ENCODE results near the gene MAGI2.

MAGI2 gene

GRCh38 chr7:78017591-78018100, 1435.8 kb downstream of the MAGI2 start:
- H3K4me2 ChIP-seq (ENCODE audit: low read depth, low read length, poor library complexity, severe bottlenecking): no peak overlapping the region
- TF ChIP-seq CTCF (conservative IDR thresholded peaks at IDR 0.05; ENCODE audit: low read length): no peak
- no peak for TF ChIP-seq EZH2phosphoT487 (IDR thresholded peaks at IDR 0.05; ENCODE audit: borderline replicate concordance)
- no peaks in the 10 kb centered on the region for H3K9me3 ChIP-seq (ENCODE audit: insufficient read depth, low read depth, low read length)
- no peak overlapping the region for H3K9ac ChIP-seq (ENCODE audit: low read depth, low read length, poor library complexity, severe bottlenecking)
- H2AFZ ChIP-seq (ENCODE audit: low read length): no peak overlapping the region
- H3F3A ChIP-seq (ENCODE audit: low read depth): peaks cover 4% of the 10 kb centered on the region; the same call in 1 of the 2 replicates
- H3K36me3 ChIP-seq (ENCODE audit: insufficient read depth, low read length): no peaks in the 10 kb centered on the region
- no peaks in the 10 kb centered on the region for H4K20me1 ChIP-seq (ENCODE audit: insufficient read depth, low read length, poor library complexity, severe bottlenecking)
- no peaks in the 10 kb centered on the region for H3K79me2 ChIP-seq (ENCODE audit: insufficient read depth, low read length)
- H3K27me3 ChIP-seq (ENCODE audit: insufficient read depth, low read length, poor library complexity, severe bottlenecking): no peaks in the 10 kb centered on the region
- H3K9me2 ChIP-seq (replicated peaks; ENCODE audit: low read depth, low read length): no peaks in the 10 kb centered on the region
- H3K4me1 ChIP-seq (ENCODE audit: insufficient read depth, low read length, poor library complexity, severe bottlenecking): peaks cover 7% of the 10 kb centered on the region
- H3K4me3 ChIP-seq (ENCODE audit: low read length, poor library complexity, severe bottlenecking): no peak overlapping the region

- H3F3A ChIP-seq (ENCODE audit: low read depth): peaks cover 4% of the 10 kb centered on the region; the same call in 1 of the 2 replicates
- no peak overlapping the region for H3K4me3 ChIP-seq (ENCODE audit: low read length, poor library complexity, severe bottlenecking)
- no peaks in the 10 kb centered on the region for H4K20me1 ChIP-seq (ENCODE audit: insufficient read depth, low read length, poor library complexity, severe bottlenecking)
- no peak overlapping the region for H3K9ac ChIP-seq (ENCODE audit: low read depth, low read length, poor library complexity, severe bottlenecking)
- H3K9me2 ChIP-seq (replicated peaks; ENCODE audit: low read depth, low read length): no peaks in the 10 kb centered on the region
- H3K4me1 ChIP-seq (ENCODE audit: insufficient read depth, low read length, poor library complexity, severe bottlenecking): peaks cover 7% of the 10 kb centered on the region
- TF ChIP-seq CTCF (conservative IDR thresholded peaks at IDR 0.05; ENCODE audit: low read length) (no peak), EZH2phosphoT487 (IDR thresholded peaks at IDR 0.05; ENCODE audit: borderline replicate concordance) (no peak)
- H2AFZ ChIP-seq (ENCODE audit: low read length): no peak overlapping the region
- no peak overlapping the region for H3K4me2 ChIP-seq (ENCODE audit: low read depth, low read length, poor library complexity, severe bottlenecking)
- no peaks in the 10 kb centered on the region for H3K79me2 ChIP-seq (ENCODE audit: insufficient read depth, low read length)
- H3K36me3 ChIP-seq (ENCODE audit: insufficient read depth, low read length): no peaks in the 10 kb centered on the region
- no peaks in the 10 kb centered on the region for H3K27me3 ChIP-seq (ENCODE audit: insufficient read depth, low read length, poor library complexity, severe bottlenecking)
- H3K9me3 ChIP-seq (ENCODE audit: insufficient read depth, low read depth, low read length): no peaks in the 10 kb centered on the region
Measured at GRCh38 chr7:78015574-78016260, 1437.8 kb downstream of the MAGI2 start.

- Histone ChIP-seq H3K9ac (ENCODE audit: low read depth, low read length, poor library complexity, severe bottlenecking) (no peak overlapping the region), H3K9me2 (replicated peaks; ENCODE audit: low read depth, low read length) (no peaks in the 10 kb centered on the region), H3K79me2 (ENCODE audit: insufficient read depth, low read length) (no peaks in the 10 kb centered on the region), H3F3A (ENCODE audit: low read depth) (no peaks in the 10 kb centered on the region), H3K9me3 (ENCODE audit: insufficient read depth, low read depth, low read length) (no peaks in the 10 kb centered on the region), H3K27me3 (ENCODE audit: insufficient read depth, low read length, poor library complexity, severe bottlenecking) (no peaks in the 10 kb centered on the region), H4K20me1 (ENCODE audit: insufficient read depth, low read length, poor library complexity, severe bottlenecking) (no peaks in the 10 kb centered on the region), H2AFZ (ENCODE audit: low read length) (no peak overlapping the region), H3K36me3 (ENCODE audit: insufficient read depth, low read length) (no peaks in the 10 kb centered on the region), H3K4me1 (ENCODE audit: insufficient read depth, low read length, poor library complexity, severe bottlenecking) (peaks cover 3% of the 10 kb centered on the region), H3K4me3 (ENCODE audit: low read length, poor library complexity, severe bottlenecking) (no peak overlapping the region), H3K4me2 (ENCODE audit: low read depth, low read length, poor library complexity, severe bottlenecking) (no peak overlapping the region)
- TF ChIP-seq EZH2phosphoT487 (IDR thresholded peaks at IDR 0.05; ENCODE audit: borderline replicate concordance) (no peak), CTCF (conservative IDR thresholded peaks at IDR 0.05; ENCODE audit: low read length) (no peak)
Measured at GRCh38 chr7:78014401-78014800, 1439.1 kb downstream of the MAGI2 start.

All from Loucy (cell line).